Common myeloid progenitor, CD34-positive (primary cell): Measurements from ENCODE around the gene CASK.
"Not testable (repeated sequence)": the region's sequence is repeated elsewhere in the genome, so short reads cannot be mapped to it uniquely, and the experiment has no call there.

Experiments used
- CTCF ChIA-PET: fragments of 350-600 bp; sonication (Branson Sonifier 250); formaldehyde crosslinking; loops from one replicate; lab custom pipeline; 2021; ENCODE audit warnings: antibody characterized with exemption; lab: Charles Lee
- POLR2A ChIA-PET: fragments of 350-600 bp; sonication (Branson Sonifier 250); formaldehyde crosslinking; loops from one replicate; lab custom pipeline; 2021; ENCODE audit warnings: antibody characterized with exemption; lab: Charles Lee
- DNase-seq, 3 donors: peaks; one replicate each; pipeline versions ENCODE4 v3.0.0 to v3.0.0-alpha.2; 2013
- H3K27ac ChIP-seq, 2 experiments: 1 replicate in 1 of 2; 2 replicates in 1 of 2; pipeline ENCODE4 v1.7.0; 2013; ENCODE audit warnings: inconsistent platforms in 2 of 2, low read length in 2 of 2, mild to moderate bottlenecking in 2 of 2, low read depth in 1 of 2, moderate library complexity in 1 of 2; ENCODE audit not compliant: severe bottlenecking in 2 of 2, insufficient read depth in 1 of 2, poor library complexity in 1 of 2
- H3K27me3 ChIP-seq, 5 experiments: replicated peaks in 2 of 5; 1 replicate in 3 of 5; 2 replicates in 2 of 5; pipeline versions ENCODE4 v1.6.1 to v1.7.0; 2013; ENCODE audit warnings: low read length in 4 of 5, mild to moderate bottlenecking in 2 of 5, moderate library complexity in 2 of 5, inconsistent platforms in 1 of 5; ENCODE audit not compliant: insufficient read depth in 5 of 5, control insufficient read depth in 4 of 5
- H3K36me3 ChIP-seq, 4 experiments: 1 replicate in 2 of 4; 2 replicates in 2 of 4; pipeline versions ENCODE4 v1.6.1 to v1.7.0; 2013; ENCODE audit warnings: low read length in 3 of 4, control low read depth in 1 of 4, mild to moderate bottlenecking in 1 of 4; ENCODE audit not compliant: control insufficient read depth in 4 of 4, insufficient read depth in 4 of 4
- H3K4me1 ChIP-seq, 4 experiments: 1 replicate in 3 of 4; 2 replicates in 1 of 4; pipeline versions ENCODE4 v1.6.1 to v1.7.1; 2013; ENCODE audit warnings: low read length in 3 of 4, mild to moderate bottlenecking in 3 of 4, control low read depth in 1 of 4, inconsistent platforms in 1 of 4, moderate library complexity in 1 of 4; ENCODE audit not compliant: control insufficient read depth in 4 of 4, insufficient read depth in 4 of 4; ENCODE audit errors: control extremely low read depth in 1 of 4
- H3K4me3 ChIP-seq, 7 experiments: 1 replicate in 4 of 7; 2 replicates in 3 of 7; pipeline versions ENCODE4 v1.5.1 to v1.7.0; 2013; ENCODE audit warnings: mild to moderate bottlenecking in 7 of 7, low read length in 6 of 7, moderate library complexity in 6 of 7, inconsistent platforms in 2 of 7, low read depth in 2 of 7, control low read depth in 1 of 7; ENCODE audit not compliant: insufficient read depth in 4 of 7, control insufficient read depth in 1 of 7; ENCODE audit errors: extremely low read depth in 1 of 7
- H3K9me3 ChIP-seq, 5 experiments: 1 replicate in 4 of 5; 2 replicates in 1 of 5; pipeline versions ENCODE4 v1.6.1 to v1.7.1; 2013; ENCODE audit warnings: low read length in 4 of 5, mild to moderate bottlenecking in 2 of 5, inconsistent platforms in 1 of 5, low read depth in 1 of 5, moderate library complexity in 1 of 5; ENCODE audit not compliant: control insufficient read depth in 4 of 5, insufficient read depth in 2 of 5; ENCODE audit errors: control extremely low read depth in 1 of 5
- WGBS: methylation state at CpG from one replicate; pipeline ENCODE4 v1.1.5; 2013; ENCODE audit not compliant: insufficient coverage; 5-methylcytosine and 5-hydroxymethylcytosine counted together

Gene CASK

DNA sequence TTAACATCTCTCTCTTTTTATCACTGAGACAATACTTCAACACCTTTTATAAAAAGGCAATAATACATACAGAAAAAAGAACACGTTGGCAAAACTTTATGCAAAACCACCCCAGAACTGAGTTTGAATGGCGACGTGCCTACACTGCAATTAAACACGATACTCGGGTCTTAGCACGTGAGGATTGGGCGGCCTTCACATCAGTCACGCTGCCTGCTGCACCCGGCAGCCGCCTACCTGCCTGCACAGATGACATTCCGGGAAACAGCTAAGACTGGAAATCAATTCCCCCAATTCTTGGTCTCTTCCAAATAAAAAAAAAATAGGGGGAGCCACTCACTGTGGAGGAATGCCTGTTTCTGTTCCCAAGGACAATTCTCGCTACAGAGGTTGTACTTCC, 408.0 kb downstream of the CASK start:
- H3K4me3 ChIP-seq = no peak overlapping the region
- H3K27me3 ChIP-seq = peaks cover 0 to 38% (median 0%) of the 10 kb centered on the region in 5 experiments
- no peaks in the 10 kb centered on the region for H3K9me3 ChIP-seq
- no peak overlapping the region for H3K27ac ChIP-seq
- ChIA-PET POLR2A (no interaction called here), CTCF (no interaction called here)
- DNase-seq = no peak
- no peaks in the 10 kb centered on the region for H3K36me3 ChIP-seq
- no peaks in the 10 kb centered on the region for H3K4me1 ChIP-seq
- 89% methylated on average over 11 of the region's 12 CpGs for WGBS

GRCh38 chrX:41514179-41514578, 409.2 kb downstream of the CASK start:
- CTCF ChIA-PET = no interaction called here

GRCh38 chrX:41512853-41513252, 410.5 kb downstream of the CASK start:
- H3K4me3 ChIP-seq, H3K36me3 ChIP-seq, H3K4me1 ChIP-seq, H3K9me3 ChIP-seq, DNase-seq, CTCF ChIA-PET, POLR2A ChIA-PET, H3K27ac ChIP-seq: not testable (repeated sequence)
- 91% methylated on average over 6 of the region's 7 CpGs for WGBS
- H3K27me3 ChIP-seq = peaks cover 0 to 23% (median 0%) of the 10 kb centered on the region in 5 experiments

More at GRCh38 chrX:41514179-41514578, 409.2 kb downstream of the CASK start:
- no peaks in the 10 kb centered on the region for H3K9me3 ChIP-seq
- no peak for DNase-seq
- WGBS = 95% methylated on average over 9 of the region's 9 CpGs
- H3K36me3 ChIP-seq = no peaks in the 10 kb centered on the region
- H3K27ac ChIP-seq = no peak overlapping the region
- H3K4me1 ChIP-seq = no peaks in the 10 kb centered on the region
- peaks cover 0 to 35% (median 0%) of the 10 kb centered on the region in 5 experiments for H3K27me3 ChIP-seq
- H3K4me3 ChIP-seq = no peak overlapping the region
- POLR2A ChIA-PET = no interaction called here

GRCh38 chrX:41512394-41512793, 411.0 kb downstream of the CASK start:
- Histone ChIP-seq H3K4me1 (no peaks in the 10 kb centered on the region), H3K4me3 (no peak overlapping the region), H3K36me3 (no peaks in the 10 kb centered on the region), H3K9me3 (no peaks in the 10 kb centered on the region), H3K27ac (no peak overlapping the region), H3K27me3 (peaks cover 0 to 19% (median 0%) of the 10 kb centered on the region in 5 experiments)
- DNase-seq = no peak
- CTCF ChIA-PET = no interaction called here
- POLR2A ChIA-PET = no interaction called here
- WGBS = 100% methylated on average over 2 of the region's 4 CpGs

DNA sequence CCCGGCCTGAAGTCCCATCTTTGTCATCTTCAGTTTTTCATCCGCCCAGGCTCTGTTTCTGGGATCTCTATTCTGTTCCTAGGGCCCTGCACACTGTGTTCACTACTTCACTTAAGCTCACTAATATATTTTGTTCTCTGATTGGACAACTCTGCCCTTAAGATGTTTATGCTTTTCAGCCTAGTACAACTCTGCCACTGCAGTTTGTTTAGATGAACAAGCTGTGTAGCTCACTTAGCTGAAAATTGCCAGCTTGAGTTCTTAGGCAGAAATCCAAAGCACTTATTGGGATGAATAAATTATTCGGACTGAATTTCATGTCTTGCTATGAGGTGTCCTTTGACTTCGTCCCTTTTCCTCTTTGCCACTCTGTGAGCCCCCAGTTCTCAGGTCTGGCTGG, 415.4 kb downstream of the CASK start:
- no peak overlapping the region for H3K27ac ChIP-seq
- WGBS = 92% methylated on average over 4 of the region's 4 CpGs
- CTCF ChIA-PET = no interaction called here
- H3K36me3 ChIP-seq = no peaks in the 10 kb centered on the region
- H3K4me3 ChIP-seq = no peak overlapping the region
- DNase-seq = no peak
- H3K9me3 ChIP-seq = no peaks in the 10 kb centered on the region
- H3K4me1 ChIP-seq = no peaks in the 10 kb centered on the region
- POLR2A ChIA-PET = no interaction called here
- H3K27me3 ChIP-seq = peaks cover 0 to 6% (median 0%) of the 10 kb centered on the region in 5 experiments

DNA sequence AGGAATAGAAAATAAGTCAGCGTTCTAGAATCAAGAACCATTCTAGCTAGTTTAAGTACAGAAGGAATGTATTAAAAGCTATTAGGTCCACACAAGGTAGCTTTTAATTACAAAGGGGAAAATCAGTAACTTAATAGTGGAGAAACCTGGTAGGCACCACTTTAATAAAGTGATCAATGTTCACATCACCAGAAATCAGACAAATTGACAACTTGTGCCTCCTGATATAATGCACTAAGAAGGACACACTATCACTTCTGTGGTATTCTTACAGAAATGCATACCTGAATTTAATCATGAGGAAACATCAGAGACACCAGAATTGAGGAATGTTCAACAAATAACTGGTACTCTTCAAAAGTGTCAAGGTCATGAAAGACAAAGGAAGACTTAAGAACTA, 421.4 kb downstream of the CASK start:
- ChIA-PET CTCF (no interaction called here), POLR2A (no interaction called here)
- Histone ChIP-seq H3K36me3 (no peaks in the 10 kb centered on the region), H3K27me3 (peaks cover 0 to 2% (median 0%) of the 10 kb centered on the region in 5 experiments), H3K4me3 (no peak overlapping the region), H3K27ac (no peak overlapping the region), H3K4me1 (no peaks in the 10 kb centered on the region), H3K9me3 (peaks cover 0 to 5% (median 0%) of the 10 kb centered on the region in 5 experiments)
- no peak for DNase-seq
- WGBS = no CpG with 5 or more reads among the region's 1 CpG

DNA sequence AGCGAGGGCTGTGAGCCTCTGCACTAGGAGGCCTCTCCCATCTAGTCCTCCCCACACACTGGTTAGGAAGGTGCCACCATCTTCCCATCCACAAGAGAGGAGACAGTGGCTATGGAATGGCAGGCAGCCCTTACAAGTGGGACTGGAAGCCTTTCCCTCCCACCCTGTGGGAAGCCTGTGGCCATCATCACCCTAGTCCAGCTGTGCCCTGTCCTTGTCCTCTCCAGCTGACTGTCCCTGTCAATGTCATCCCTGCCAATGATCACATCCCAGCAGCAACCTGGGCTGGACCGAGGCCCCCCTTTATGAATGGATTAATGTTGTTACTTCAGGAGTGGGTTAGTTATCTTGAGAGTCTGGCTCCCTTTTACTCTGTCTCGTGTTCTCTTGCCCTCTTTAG, 423.4 kb downstream of the CASK start:
- Histone ChIP-seq H3K9me3 (peaks cover 0 to 5% (median 0%) of the 10 kb centered on the region in 5 experiments), H3K27me3 (no peaks in the 10 kb centered on the region), H3K4me3 (no peak overlapping the region), H3K36me3 (no peaks in the 10 kb centered on the region), H3K27ac (no peak overlapping the region), H3K4me1 (no peaks in the 10 kb centered on the region)
- no peak for DNase-seq
- ChIA-PET POLR2A (interaction anchor here (0.6 kb wide), 1 partner anchor 781 kb away, joined by 3 read pairs; no protein-coding TSS in a partner anchor), CTCF (no interaction called here)
- 100% methylated on average over 1 of the region's 3 CpGs for WGBS
